SHP77 treated with DMSO at 0.1 percent for 48 hours (cell line): ENCODE results near the gene SMYD3.
"Not testable (repeated sequence)": the region's sequence is repeated elsewhere in the genome, so short reads cannot be mapped to it uniquely, and the experiment has no call there.

Source experiments
- DNase-seq: peaks from one replicate; lab custom pipeline; 2025; lab: John Stamatoyannopoulos, UW

SMYD3 gene

DNA sequence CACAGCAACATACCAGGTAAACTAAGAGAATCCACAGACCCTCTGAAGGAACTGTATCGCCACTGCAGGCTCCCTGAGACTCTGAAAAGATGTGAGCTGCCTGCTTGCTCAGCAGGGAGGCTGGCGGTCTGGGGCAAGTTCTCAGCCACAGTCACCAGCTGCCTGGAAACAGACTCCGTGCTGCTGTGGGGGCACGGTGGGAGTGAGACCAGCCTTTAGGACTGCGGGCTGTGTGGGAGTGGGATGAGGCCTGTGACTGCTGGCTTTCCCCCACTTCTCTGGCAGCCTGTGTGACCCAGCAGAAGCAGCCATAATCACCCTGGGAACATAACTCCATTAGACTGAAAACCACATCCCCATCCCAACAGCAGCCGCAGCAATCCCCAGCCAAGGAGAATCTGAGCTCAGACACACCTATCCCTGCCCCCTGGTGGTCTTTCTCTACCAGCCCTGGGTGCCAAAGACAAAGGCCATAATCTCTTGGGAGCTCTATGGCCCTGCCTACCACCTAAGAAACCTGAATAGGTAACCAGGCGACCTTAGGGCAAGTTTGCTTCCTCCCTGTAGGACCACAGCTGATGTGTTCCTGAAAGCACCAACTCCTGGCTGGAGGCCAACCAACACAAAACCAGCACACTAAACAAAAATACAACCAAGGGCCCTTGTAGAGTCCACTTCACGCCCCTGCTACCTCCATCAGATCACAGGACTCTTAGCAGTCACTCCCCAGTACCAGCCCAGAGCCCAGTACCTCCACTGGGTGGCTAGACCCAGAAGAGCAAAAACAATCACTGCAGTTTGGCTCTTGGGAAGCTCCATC, 151.5 kb downstream of the SMYD3 start:
- no peak for DNase-seq

DNA sequence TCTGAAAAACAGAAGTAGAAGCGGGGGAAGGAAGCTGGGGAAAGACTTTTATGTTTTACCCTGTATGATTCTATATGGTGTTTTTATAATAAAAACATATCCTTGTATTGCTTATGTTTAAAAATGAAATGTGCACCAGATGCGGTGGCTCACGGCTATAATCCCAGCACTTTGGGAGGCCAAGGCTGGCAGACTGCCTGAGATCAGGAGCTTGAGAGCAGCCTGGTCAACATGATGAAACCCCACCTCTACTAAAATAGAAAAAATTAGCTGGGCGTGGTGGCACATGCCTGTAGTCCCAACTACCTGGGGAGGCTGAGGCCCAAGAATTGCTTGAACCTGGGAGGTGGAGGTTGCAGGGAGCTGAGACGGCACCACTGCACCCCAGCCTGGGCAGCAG, 155.4 kb downstream of the SMYD3 start:
- no peak for DNase-seq

DNA sequence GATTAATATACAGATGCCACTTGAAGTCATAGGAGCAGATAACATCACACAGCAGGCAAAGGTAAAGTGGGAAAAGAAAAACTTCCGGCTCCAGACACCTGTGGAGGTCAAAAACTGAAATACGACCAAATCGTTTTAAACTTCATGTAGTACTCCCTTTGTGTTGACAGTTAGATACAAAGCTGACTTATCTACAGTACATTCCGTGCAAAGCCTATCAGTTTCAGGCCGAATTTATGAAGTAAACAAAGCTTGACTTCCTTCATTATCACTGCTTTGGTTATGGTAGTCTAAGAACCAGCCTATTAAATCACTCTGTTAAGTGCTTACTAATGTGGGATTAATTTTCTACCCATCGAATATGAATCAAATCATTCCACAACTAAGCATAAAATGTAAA, 156.3 kb downstream of the SMYD3 start:
- no peak for DNase-seq

DNA sequence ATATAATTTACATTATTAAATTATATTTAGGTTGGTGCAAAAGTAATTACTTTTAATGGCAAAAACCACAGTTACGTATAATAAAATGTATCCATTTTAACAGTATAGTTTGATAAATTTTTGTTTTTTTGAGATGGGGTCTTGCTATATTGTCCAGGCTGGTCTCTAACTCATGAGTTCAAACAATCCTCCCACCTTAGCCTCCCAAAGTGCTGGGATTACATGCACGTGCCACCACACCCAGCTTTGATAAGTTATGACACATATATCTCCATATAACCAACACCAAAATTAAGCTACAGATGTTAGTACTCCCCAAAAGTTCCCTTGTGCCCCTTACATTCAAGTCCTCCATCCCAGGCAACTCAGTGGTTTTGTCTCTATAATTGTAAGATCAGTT, 163.1 kb downstream of the SMYD3 start:
- no peak for DNase-seq

DNA sequence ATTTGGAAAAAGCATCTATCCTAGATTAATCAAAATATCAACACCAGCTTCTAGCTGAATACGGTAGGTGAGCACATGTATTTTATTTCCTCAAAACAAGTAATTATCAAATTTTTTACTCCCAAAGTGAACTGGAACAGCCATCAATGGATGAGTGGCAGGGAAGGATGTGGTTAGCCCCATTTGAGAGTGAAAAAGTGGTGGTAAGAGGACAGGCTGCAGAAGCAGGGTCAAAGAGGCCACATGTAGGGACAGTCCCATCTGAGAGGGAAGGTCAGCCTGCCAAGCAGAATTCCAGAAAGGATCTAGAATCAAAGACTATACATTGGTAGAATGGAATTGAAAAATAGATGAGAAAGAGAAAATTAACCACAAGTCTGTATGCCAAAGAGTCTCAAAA, 163.8 kb downstream of the SMYD3 start:
- no peak for DNase-seq

DNA sequence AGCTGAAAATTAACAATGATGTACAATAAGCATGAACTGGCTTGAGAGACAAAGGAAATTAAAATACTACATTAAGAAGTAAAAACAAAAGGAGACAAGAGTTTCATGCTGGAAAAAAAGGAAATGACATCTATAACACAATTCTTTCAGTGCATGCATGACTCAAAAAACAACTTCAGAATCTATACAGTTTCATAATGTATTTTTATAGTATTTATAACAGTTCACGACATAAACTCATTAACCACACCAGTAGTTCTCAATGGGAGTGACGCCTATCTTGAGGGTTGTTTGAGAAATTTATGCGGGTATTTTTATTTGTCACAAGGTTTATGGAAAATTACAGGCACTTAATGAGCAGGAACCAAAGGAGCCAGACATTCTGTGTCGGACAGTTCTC, 168.5 kb downstream of the SMYD3 start:
- DNase-seq: no peak

DNA sequence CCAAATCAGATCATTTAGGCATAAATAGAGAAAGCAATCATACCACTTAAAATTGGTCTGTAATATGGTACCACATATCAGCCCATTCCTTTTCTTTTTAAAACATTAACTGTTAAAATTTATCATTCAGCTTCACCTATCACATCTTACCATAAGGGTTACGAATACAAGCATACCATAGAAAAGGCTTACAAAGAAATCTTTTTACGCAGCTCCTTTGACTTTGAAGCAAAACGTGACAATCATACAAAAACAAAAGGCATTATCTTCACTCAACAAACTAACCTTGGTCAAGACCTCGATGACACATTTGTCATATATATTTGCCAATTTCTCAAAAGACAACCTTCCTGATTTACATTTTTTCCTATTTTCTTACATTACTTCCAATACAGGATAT, 169.0 kb downstream of the SMYD3 start:
- DNase-seq: no peak

DNA sequence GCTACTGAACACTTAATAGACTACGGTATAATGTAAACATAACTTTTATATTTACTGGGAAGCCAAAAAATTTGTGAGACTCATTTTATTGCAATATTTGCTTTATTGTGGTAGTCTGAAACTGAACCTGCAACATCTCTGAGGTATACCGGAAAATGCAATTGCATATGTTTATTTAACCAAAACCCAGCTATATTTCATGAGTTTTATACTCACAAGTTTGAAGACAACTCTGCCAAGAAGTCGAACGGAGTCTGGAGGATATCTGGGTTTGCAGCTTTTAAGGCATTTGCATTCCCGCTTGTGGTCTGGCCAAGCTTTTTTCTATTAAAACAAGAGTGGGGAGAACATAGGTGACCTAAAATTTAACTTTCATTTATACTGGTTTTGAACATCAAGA, 171.9 kb downstream of the SMYD3 start:
- DNase-seq: no peak

DNA sequence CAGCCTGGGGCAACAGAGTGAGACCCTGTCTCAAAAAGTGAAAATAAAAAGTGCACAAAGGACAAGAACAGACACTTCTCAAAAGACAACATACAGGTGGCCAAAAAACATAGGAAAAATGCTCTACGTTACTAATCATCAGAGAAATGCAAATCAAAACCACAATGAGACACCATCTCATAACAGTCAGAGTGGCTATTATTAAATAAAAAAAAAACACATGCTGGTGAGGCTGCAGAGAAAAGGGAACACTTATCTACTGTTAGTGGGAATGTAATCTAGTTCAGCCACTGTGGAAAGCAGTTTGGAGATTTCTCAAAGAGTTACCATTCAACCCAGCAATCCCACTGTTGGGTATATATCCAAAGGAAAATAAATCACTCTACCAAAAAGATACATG, 173.2 kb downstream of the SMYD3 start:
- no peak for DNase-seq

DNA sequence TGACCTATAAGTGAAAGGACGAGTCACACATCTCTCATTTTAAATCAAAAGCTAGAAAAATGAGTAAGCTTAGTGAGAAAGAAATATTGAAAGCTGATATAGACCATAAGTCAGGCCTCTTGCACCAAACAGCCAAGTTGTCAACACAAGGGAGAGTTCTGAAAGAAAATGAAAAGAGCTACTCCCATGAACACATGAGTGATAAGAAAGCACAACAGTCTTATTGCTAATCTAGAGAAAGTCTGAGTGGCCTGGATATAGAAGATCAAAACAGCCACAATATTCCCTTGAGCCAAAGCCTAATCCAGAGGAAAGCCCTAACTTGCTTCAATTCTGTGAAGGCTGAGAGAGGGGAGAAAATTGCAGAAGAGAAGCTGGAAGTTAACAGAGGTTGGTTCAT, 175.0 kb downstream of the SMYD3 start:
- DNase-seq: no peak

DNA sequence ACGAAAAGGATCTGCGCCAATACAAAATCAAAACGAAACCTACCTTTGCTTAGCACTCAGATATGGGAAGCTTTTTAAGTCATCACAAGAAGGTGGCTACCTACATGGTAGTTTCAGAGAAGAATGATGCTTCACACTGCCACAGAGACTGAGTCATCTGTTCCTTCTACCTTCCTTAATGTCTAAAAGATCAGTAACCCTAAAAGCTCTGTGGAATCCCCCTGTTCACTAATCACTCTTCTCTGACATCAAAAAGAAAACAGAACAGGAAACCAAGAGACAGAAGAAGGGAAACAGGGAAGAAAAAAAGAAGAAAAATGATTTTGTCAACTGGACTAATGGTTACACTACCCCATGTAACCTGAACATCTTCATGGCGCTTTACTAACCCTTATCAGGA, 177.2 kb downstream of the SMYD3 start:
- no peak for DNase-seq

DNA sequence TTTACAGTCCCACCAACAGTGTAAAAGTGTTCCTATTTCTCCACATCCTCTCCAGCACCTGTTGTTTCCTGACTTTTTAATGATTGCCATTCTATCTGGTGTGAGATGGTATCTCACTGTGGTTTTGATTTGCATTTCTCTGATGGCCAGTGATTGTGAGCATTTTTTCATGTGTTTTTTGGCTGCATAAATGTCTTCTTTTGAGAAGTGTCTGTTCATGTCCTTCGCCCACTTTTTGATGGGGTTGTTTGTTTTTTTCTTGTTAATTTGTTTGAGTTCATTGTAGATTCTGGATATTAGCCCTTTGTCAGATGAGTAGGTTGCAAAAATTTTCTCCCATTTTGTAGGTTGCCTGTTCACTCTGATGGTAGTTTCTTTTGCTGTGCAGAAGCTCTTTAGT, 177.8 kb downstream of the SMYD3 start:
- DNase-seq: not testable (repeated sequence)

DNA sequence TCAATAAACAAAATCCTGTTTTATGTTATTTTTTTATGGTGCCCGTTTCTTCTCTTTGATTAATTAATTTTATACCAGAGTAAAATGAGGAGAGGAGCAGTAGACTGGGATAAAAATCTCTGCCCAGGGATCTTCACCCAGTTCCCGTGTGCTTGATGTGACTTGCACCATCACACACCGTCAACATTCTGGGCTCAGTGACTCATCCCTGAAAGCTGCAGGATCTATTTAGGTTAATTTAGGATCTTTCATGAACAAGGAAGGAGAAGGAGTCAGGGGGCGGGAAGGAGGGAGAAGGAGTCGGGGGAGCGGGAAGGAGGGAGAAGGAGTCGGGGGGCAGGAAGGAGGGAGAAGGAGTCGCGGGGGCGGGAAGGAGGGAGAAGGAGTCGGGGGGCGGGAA, 182.4 kb downstream of the SMYD3 start:
- no peak for DNase-seq

DNA sequence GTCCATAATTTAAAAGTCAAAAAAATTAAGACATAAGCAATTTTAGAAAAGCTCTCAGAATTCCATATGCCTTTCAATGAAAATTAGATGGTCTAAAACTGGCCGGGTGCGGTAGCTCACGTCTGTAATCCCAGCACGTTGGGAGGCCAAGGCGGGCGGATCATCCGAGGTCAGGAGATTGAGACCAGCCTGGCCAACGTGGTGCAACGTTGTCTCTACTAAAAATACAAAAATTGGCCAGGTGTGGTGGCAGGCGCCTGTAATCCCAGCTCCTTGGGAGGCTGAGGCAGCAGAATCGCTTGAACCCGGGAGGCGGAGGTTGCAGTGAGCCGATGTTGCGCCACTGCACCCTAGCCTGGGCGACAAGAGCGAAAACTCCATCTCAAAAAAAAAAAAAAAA, 183.0 kb downstream of the SMYD3 start:
- DNase-seq: not testable (repeated sequence)

DNA sequence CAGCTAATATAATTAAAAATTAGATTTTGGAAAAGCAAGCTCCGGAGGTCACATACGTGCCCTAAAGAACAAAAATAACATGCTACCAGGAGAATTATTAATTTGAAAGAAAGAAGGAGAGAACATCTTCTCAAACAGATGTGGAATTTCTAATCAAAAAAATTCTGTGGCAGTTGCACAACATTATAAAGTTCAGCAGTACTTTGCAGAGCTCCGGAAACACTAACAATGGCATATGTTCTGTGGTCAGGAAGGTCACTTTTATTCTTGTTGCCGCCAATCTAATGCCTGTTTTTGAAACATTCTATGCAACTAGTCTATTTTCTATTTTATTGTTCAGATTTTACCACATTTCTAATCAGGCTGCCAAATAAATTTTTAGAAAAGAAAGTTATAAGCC, 186.8 kb downstream of the SMYD3 start:
- no peak for DNase-seq

DNA sequence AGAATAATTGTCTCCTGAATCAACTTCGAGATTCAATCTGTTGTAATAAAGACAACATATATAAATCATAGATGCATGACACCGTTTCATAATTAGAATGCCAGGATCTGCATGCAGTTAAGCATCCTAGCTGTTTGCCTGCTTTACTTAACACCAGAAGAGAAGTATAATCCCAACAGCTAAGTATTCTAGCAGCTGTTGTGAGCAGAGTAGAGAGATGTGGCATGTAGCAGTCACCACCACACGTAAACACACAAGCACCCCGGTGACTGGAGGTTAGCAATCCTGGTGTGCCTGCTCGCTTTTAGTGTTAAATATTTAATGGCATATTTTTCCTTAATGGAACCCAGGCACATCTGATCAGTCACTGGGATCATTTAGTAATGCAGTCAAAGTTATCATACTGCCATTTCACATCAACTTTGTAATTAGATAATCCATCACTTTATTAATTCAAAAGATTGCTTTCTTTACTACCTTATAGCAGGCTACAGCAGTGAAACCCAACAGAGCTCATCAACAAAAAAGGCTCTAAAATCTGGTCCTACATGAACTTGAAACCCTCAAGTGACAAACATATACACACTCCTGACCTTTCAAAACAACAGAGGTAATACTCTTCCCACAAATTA, 187.9 kb downstream of the SMYD3 start:
- DNase-seq: no peak

DNA sequence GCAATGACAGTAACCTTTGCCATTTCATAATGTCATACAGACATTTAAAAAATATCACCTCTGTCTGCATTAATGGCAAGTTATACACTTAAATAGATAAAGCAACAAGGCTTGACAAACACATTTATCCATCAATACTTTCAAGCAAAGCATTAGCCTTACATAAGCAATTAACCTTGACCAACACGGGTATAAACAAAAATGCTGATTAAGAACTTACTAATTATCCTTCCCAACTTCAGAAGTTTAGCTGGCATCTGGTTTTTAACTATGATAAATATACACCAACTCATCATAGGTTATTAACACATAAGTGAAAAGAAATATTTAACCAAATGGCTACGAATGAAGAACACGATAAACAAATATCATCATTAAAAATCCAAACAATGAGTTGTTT, 188.5 kb downstream of the SMYD3 start:
- DNase-seq: no peak

DNA sequence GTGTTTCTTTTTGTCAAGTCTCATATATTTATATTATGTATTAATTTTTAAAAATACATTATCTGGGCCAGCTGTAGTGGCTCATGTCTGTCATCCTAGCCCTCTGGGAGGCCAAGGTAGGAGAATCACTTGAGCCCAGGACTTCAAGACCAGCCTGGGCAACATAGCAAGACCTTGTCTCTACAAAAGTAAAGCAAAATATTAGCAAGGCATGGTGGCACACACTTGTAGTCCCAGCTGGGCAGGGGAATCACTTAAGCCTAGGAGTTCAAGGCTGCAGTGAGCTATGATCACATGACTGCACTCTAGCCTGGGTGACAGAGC, 189.1 kb downstream of the SMYD3 start:
- no peak for DNase-seq

DNA sequence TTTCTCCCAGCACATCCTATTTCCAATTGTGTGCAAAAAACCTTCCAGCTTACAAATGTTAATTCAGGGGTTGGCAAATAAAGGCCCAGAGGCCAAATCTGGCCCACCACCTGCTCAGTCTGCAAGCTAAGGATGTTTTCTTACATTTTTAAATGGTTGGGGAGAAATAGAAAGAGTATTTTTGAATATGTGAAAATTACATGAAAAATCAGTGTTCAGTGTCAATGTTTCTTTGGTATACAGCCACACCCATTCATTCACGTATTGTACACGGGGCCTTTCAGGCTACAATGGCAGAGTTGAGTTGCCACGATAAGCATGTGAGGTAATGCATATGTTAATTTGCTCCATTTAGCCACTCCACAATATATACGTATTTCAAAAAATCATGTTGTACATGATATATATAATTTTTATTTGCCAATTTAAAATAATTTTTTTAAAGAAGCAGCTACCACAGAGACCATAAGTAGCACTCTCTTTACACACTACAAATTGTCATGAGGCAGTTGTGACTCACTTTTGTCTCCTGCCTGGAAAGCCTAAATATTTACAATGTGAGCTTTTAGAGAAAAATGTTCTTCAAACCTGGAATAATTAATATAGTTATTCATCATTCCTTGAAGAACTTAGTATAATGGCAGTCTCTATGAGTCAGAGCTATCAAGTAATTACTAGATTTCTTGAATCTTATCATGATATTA, 189.6 kb downstream of the SMYD3 start:
- no peak for DNase-seq

DNA sequence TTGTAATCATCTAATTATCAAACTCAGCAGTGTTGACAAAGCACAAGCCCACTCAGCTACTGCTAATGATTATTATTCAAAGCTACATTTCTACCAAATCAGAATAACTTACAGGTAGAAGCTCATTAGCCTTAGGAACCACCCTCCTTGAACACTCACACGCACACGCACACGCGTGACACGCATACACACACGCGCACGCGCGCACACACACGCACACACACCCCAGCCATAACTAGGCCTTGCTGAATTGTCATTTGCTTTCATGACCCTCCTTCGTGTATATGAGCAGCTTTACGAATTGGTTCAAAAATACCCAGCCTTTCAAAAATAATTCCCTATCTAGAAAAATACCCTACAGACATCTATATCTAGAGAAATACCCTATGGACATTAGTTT, 195.6 kb downstream of the SMYD3 start:
- no peak for DNase-seq

DNA sequence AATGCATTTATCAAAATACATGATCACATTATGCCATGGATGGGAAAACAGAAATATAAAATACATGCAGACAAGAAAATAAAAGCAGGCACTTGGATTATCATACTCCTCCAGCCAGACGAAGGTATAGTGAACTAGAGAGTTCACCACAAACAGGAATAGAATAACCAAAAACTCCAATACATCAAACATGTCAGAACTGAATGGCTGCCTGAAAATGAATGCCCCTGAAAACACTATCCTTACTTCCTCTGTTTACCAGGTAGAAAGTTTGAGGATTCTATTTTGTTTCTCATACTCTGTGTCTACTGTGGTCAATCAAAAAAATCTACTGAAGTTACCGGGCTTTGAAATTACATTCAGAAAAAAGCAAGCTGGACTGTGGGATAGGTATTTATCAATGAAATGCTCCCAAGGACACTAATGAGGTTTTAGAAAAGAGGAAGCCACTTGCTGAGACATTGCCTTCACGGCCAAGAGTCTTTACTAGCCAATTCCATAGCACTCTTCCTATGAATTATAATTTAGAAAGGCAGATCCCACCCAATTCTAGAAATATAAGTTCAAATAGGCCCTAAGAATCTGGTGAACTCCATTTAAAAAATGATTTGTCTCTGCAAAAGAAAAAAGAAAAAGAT, 197.7 kb downstream of the SMYD3 start:
- no peak for DNase-seq

DNA sequence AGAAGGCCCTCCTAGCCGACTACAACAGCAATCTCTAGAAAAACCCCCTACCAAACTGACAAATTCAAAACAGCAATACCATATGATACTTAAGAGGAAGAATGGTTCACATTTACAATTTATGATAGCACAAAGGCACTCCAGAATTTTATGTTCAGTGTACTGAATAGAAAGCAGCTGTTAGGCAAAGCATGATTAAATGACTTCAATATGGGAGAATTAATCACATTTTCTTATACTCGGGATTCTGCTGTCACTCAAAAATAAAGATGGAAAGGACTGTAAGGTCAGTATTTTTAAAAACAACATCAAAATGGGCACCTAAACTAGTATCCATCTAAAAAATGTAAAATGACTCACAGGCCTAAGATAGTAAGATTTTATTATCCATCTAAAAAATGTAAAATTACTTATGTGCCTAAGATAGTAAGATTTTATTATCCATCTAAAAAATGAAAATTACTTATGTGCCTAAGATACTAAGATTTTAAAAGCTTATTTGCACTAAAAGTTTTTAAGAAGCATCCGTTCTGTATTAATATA, 198.5 kb downstream of the SMYD3 start:
- DNase-seq: no peak
